Epidermal melanocyte (primary cell): ENCODE results near the gene IL26.
"Not testable (repeated sequence)": the region's sequence is repeated elsewhere in the genome, so short reads cannot be mapped to it uniquely, and the experiment has no call there.

Experiments
- DNase-seq: peaks from one replicate; pipeline ENCODE4 v3.0.0; 2011; ENCODE audit warnings: low spot score; ENCODE audit not compliant: insufficient read length

The IL26 gene

DNA sequence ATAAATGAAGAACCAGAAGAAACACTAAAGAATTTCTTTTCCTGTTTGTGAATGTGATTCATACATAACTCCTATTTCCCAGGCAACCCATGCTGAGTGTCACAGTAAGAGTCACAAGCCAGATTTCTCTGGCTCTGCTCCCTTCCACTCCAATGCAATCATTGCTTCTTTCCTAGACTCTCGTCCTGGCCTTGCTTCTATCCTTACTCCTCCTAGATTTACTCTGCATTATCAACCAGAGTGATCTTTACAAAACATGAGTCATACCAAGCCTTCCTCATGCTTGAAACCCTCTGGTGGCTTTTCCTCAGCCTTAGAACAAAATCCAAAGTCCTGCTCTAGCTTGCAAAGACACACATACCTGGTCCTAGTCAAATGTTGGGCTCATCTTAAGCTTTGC is 14.5 kb upstream of the IL26 start:
- DNase-seq: no peak

DNA sequence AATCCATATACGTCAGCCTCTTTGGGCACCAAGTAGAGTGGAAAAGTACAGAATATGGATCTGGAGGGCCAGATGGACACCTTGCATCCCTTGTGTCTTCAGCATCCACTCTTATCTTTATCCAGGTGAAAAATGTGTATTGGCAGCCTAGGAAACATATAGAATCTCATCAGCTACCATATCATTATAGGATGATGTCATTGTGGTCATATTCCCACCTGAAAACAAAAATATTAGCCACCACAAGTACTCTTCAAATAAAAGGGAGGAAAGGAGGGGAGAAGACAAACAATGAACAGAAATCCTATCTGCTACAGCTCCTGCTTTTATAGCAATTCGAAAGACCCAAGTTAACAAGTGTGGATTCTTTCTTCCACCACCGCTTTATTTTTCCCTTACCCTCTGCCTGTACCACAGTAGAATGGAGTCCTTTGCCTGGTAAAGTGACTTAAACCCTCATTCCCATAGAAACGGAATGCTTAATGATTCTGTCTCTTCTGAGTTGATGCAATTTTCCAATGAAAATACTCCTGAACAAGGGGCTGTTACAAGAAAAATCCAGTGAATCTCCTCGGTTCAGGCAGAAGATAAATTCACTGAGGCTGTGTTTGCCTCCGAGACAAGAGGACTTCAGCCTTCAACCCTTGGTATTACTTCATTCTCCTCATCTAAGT is 13.8 kb upstream of the IL26 start:
- DNase-seq: no peak

DNA sequence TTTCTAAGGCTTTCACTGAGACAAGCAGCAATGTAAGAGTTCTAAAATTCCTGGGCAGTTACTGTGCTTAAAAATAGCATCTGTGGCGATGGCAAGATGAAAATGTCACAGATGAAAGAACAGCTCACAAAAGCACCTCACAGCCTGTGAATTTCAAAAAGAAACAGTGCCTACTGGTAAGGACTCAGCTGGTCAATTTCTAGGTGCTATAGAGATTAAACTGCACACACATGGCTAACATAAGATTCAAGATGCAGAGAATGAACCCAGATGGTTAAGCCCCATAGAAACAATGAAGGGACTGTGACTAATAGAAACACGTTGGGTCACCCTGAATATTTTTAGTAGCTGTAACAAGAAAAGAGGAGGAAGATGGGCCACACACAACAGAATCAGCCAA is 12.0 kb upstream of the IL26 start:
- no peak for DNase-seq

DNA sequence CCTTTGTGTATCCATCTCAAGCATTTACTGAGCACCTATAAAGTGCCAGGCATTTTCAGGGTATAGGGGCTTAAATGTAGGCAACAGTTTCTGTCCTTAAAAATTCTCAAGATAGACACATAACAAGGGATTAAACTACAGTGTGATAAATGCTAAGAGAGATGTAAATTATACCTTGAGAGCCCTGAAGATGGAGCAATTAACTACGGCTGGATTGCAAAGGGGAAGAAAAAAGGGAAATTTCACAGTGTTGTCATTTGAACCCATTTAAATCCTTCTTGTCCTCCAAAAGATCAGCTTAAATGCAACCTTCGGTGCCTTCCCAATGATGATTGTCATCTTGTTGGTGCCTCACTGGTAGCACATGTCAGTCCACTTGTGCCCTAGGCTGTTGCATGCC is 11.5 kb upstream of the IL26 start:
- no peak for DNase-seq

DNA sequence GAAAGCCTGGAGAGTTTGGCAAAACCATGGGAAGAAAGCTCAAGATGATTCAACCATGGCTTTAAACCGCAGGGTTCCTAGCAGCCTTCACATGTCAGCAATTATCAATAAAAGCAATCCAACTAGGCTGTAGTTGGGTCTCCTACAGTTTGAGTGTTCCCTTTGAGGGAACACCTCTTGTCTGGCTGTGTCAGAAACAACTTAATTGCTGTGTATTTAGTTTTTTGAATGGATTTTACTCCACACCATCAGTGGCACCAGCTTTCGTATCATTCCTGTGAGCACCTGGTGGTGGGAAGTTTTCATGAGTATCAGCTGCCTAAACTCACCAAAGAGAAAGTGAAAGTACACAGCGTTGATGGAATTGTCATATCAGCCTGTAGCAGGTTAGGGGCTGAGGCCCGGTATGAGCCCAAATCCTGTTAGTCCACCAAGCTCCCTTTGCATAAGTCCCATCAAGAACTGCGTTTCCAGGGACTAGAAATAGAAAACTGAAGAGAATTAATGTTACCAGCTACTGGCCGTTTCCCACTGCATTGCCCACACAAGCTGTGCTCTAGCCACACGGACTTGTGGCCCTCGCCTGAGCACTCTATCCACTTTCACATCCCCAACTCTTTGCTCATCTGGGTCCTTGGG is 10.9 kb upstream of the IL26 start:
- DNase-seq: no peak

DNA sequence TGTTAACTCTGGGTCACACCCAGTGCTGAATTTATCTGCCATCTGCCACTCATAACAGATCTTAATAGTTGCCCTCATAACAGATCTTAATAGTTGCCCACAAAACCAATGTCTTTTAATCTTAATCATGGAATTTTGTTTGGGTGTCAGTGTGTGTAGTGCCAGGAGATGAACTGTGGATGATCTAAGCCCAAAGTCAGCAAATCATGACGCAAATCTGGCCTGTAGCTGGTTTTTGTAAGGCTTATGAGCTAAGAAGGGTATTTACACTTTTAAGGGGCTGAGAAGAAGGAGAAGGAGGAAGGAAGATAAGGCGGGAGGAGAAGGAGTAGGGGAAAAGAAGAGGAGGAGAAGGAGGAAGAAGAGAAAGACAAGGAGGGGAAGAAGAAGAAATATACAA is 10.0 kb upstream of the IL26 start:
- DNase-seq: no peak

DNA sequence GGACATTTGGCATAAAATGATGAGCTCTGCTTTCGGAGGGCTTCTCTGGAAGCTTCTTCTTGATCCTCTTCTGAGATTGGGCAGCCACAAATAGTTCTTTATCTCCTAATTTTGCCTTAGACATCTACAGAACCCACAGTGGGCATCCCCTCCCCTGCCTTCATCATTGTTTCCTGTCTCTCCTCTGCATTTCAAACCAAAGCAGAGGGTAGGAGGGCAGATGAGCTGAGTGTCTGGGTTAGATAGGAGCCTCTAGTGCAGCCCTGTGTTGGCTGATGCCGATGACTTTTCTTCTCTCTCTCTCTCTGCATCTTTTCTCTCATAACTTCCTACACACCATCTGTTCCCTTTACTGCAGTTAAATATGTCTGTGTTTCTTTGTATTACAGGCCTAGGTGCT is 8.5 kb upstream of the IL26 start:
- DNase-seq: no peak

DNA sequence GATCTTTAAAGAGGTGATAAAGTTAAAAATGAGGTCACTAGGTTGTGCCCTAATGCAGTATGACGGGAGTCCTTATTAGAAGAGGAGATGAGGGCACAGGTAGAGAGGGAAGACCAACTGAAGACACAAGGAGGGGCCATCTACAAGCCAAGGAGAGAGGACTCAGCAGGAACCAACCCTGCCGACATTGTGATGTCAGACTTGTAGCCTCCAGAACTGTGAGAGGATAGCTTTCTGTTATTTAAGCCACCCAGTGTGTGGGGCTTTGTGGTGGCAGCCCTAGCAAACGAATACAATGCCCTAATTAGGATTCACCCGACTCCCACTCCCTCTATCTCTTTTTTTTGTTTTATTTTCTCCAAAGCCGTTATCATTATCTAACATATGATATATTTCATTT is 7.9 kb upstream of the IL26 start:
- DNase-seq: no peak

DNA sequence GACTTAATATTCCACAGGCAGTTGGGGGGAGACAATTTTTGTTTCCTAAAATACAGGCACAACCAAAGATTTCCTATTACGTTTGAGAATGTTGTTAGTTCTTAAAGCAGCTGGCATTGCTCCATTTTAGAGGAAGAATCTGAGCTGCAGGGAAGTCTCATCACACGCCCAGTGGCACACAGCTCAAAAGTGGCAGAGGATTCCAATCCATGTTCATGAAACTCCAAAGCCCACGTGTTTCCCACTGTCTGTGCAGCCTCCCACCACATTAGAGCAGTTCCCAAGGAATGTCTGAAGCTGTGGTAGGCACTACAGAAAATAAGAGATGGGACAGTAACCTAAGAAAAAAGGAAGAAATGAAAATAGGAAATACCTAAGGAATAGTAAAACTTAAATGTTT is 6.1 kb upstream of the IL26 start:
- DNase-seq: no peak

DNA sequence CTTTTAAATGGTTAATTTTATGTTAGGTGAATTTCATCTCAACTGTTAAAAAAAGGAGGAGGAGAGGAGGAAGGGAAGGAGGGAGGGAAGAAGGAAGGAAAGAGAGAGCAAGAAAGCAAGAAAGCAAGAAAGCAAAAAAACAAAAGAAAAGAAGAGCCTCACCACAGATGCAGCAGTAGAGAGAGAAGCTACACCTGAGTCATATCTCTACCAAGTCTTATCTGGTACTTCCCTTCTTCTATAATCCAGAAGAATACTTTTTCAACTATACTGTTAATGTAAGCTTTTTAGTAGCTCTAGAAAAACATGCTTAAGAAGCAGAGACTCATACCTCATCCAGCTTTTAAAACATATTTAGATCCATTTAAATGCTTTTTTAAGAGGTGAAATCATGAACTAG is 5.6 kb upstream of the IL26 start:
- no peak for DNase-seq

DNA sequence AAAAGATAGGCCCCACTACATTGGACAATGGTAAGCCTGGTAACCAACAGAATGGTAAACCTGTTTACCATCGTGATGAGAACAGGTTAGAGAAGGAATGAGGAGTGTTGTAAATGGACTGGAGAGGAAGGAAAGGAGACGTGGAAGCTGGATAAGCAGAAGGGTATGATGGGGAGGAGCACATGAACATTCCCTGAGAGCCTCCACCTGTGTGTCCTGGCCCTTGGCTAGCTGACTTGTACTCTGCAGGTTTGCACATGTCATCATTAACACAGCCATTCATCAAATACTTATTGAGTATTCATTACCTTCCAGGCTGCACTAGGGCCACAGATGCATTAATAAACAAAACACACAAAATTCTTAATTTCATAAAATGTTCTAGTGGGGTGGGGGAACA is 4.3 kb upstream of the IL26 start:
- DNase-seq: no peak

DNA sequence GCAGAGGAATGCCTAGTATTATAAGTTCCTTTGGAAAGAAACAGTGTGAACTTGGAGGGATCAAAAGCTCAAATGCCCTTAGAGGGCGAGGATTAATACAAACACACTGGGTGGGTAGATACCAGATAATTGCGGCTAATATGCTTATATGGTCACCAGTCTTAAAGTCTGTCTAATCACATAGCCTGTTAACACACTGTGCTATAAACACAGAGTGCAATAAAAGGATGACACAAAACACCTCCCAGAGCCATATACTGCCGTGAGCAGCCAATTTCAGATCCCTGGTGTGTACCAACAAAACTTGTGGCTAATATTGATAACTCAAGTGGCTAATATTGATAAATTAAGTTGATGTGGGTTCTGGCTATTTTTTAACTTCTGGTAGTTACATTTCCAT is 1.7 kb upstream of the IL26 start:
- no peak for DNase-seq

DNA sequence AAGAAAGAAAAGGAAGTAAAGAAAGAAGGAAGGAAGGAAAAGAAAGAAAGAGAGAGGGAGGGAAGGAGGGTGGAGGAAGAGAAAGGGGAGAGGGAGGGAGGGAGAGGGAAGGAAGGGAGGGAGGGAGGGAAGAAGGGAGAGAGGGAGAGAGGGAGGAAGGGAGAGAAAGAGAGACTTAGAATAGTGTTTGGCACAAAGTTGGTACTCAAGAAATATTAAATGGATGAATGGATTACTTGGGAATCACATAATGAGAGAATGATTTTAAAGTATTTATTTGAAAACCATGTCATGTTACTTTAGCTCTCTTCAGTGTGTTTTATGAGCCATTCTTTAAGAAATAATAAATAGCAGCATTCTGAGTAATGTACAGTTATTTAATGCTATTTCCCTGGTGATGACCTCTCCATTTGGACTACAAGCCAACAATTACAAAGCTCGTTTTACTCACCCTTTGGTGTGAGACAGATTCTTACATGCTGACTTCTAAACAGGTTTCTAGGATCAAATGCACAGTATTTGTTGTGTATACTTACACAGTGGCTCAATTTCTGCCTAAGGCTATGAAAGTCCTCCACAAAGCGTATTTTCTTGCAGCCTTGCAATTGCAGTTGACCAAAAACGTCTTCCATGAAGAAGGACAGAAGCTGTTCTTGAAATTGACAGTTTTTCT is 861 bp downstream of the IL26 start:
- no peak for DNase-seq

DNA sequence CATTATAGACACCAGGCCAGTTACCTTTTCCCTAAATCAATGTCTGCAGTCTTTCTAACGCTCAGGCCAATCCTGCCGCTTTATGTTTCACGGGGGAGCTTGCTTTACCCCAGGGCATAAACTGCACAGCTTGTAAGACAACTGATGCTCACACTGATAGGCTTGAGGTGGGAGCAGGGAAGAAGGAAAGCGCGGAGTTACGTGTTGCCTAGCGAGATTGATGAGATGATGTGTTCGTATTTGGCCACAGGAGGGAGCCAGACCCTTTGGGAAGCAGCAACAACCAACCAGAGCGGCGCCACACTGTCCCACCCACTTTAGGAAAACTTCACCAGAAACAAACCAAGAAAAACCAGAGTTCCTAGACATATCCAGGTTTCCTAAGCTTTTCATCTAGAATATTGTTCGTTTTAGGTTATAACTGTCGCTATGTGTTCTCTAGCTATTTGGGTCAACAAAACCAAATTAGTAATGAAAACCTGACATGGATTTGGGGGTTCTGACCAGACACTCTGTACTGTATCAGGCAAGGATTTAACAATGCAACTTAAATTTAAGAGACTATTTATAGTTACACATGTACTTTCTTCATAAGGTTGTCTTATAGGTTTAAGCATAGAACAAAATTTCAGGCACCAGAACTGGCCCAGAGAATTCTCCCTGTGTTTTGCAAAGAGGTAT is 2.4 kb downstream of the IL26 start:
- DNase-seq: peak; percentile 59

DNA sequence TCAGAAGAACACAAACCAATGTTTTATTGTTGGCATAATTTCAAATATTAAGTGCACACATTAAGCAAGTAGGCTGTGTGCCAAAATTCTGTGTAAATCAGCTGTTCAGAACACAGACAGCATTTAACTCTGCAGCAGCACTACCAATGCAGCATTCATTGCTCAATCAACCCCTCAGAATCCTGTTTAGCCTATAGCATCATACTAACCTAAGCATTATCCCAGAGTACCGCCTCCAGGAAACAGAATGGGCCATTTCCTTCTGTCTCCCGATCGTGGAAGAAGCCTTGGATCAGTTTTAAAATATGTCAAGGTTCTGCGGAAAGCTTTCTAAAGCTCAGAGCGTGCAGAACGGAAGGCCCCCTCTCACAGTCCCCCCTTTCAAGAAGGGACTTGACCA is 3.3 kb downstream of the IL26 start:
- peak; percentile 31 for DNase-seq

DNA sequence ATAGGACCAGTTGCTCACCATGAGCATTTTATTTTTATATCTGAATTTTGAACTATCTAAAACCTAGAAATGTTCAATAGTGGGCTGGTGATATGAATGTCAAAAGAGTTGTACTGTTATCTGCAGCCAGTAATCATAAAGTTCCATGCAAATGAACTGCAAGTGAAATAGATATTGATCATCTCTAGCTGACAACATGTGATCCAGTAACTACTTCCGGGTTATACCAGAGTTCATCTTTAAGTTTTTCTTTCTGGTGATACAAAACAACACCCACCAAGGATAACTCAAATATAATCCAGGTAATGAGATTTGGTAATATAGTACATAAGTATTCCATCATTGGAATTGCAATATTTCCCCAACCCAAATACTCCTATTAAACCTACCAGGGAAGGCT is 4.1 kb downstream of the IL26 start:
- DNase-seq: no peak

DNA sequence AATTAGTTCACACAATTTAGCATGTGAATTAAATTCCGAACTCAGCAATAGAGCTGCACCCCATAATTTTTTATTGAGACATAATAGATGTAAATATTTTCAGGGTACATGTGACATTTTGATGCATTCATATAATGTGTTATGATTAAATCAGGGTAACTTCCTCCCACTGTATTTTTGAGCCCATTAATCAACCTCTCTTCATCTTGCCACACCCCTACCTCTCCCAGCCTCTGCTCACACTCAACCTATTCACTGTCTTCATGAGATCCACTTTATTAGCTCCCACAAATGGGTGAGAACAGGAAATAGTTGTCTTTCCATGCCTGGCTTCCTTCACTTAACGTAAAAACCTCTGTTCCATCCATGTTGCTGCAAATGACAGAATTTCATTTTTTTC is 14.7 kb downstream of the IL26 start:
- no peak for DNase-seq

DNA sequence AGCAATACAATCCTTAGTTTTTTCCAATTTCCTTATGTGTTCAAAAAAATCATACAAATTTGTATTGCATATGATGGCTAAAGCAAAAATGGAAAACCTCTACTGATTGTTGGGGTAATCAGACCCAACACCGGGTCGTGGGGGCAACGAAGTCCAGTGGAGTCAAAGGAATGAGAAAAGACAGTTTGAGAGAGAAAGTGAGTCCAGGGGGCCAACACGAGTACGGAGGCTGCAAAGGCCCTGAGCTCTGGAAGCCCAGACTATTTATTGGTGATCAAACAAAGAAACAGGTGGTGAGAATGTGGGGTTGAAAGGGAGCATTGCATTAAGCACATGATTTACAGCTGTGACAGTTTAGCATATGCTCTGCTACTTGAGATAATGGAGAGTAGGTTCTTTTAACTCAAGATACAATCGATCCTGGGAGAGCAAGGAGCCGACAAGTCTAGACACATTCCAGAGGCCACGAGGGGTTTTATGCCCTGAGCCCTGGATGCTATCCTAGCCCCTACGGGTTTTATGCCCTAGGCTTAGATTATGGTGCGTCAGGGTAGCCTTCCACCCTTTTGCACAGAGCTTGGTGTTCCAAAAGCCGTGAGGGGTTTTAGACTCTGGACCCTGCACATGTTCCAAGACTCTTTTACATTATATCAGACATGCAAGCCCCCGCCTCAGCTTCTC is 16.4 kb downstream of the IL26 start:
- not testable (repeated sequence) for DNase-seq

DNA sequence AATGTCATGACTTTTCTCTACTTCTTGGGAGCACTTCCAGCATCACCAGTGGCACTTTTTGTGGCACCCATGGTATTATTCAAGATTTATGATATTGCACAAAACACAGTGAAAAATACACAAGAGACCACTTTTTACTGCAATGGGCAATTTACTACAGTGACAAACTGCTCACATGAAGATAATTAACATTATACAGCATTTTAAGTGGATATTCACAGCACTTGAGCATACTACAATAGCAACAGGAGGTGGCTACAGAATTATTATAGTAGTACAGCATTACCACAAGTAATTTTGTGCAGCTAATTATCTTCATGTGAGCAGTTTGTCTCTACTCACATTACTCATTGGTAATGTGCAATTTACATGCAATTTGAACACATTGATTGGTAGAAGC is 18.3 kb downstream of the IL26 start:
- no peak for DNase-seq

DNA sequence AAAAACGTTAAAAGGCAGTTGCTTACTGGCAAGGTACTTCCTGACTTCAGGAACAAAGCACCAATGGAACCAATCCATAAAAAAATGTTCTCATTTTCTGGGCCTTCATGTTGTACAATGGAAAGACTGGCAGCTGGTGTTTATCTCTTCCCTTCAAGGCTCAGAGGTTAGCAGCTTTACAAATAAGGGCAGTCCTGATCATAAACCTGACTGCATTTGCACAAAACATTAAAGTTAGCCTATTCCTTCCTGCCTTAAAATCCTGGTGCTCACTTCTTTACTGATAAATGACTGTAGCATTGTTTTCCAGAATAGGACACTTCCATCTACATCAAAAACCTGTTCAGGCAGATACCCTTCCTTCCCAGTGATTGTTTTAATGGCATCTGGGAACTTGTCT is 19.2 kb downstream of the IL26 start:
- DNase-seq: no peak

DNA sequence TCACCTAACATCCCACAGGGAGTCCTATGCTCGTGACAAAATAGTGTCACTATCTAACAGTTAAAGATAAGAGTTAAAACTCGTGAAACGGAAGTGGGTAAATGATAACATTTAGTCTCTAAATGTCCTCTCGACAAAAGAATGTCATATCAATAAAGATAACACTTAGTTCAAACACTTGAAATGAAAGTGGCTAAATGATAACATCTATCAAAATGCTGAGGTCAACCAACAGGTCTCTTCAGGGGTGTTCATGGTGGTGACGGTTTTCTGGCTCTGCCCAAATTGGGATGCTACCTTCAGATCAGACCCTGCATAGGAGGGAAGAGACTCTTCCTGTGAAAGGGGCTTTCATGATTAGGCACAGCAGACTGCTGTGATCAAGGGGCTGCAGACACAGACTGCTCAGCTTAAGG is 22.1 kb downstream of the IL26 start:
- DNase-seq: no peak

DNA sequence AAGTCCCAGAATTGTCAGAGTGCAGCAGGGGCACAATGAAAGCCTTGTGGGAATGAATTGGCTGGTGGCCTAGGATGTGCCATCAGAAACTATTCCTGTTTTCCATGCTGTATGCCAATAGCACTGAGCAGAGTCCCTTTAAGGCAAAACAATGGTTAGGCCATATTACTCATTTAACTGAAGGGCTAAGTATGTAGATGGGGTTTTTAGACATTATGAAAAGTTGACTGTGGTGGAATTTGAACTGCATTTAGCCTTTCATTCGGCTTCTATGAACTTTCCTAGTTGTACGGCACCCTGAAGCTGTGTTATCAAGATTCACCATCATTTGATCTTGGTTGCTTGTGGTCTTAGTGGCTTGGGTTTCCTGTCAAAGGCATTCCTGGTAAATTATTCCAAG is 24.8 kb downstream of the IL26 start:
- no peak for DNase-seq
